SK-N-SH (cell line): Measurements from ENCODE around the gene SERPINE2.

Source experiments
- CTCF ChIP-seq: fragments of 200-600 bp; sonication (generic); IDR thresholded peaks from 2 replicates; pipeline ENCODE4 v1.6.1; 2017; ENCODE audit warnings: antibody characterized with exemption, mild to moderate bottlenecking, moderate library complexity
- EZH2phosphoT487 ChIP-seq: fragments of 200-600 bp; sonication (generic); IDR thresholded peaks from 2 replicates; pipeline ENCODE4 v1.6.1; 2017; ENCODE audit warnings: low read depth, mixed run types, mild to moderate bottlenecking, antibody characterized with exemption, moderate library complexity, borderline replicate concordance
- MXI1 ChIP-seq: IDR thresholded peaks from 2 replicates; pipeline ENCODE4 v1.6.1; 2012; ENCODE audit warnings: mild to moderate bottlenecking, low read depth, low read length, improper control_type of control experiment
- USF1 ChIP-seq: IDR thresholded peaks from 2 replicates; pipeline ENCODE4 v1.4.0; 2012; ENCODE audit warnings: low read depth, borderline replicate concordance

GRCh38 chr2:224041554-224041953 is 2.5 kb upstream of the SERPINE2 start:
- TF ChIP-seq EZH2phosphoT487 (no peak), CTCF (no peak), MXI1 (no peak), USF1 (no peak)
